Measurements from ENCODE around the gene DICER1. TPM values are rescaled to one million over a fixed set of nuclear protein-coding genes. Genes with fewer than 3 reads are reported as not detected.

The DICER1 gene
- total RNA-seq, 2 experiments from 2014 or later: 62.7 to 65.5 TPM

GRCh38 chr14:95045106-95045701 lies 112.1 kb downstream of the DICER1 start:
- Mint-ChIP-seq H3K27me3 (peaks cover 19% of the 10 kb centered on the region), H3K27ac (no peak overlapping the region), H3K4me1 (no peaks in the 10 kb centered on the region), H3K9me3 (no peaks in the 10 kb centered on the region), H3K4me3 (no peak overlapping the region), H3K36me3 (no peaks in the 10 kb centered on the region)
- POLR2A ChIA-PET: no interaction called here
- no peak for DNase-seq
- ATAC-seq (ENCODE audit: low read depth): no peak

- Mint-ChIP-seq H3K4me1 (no peaks in the 10 kb centered on the region), H3K27ac (no peak overlapping the region), H3K36me3 (no peaks in the 10 kb centered on the region), H3K9me3 (no peaks in the 10 kb centered on the region), H3K4me3 (no peak overlapping the region), H3K27me3 (peaks cover 19% of the 10 kb centered on the region)
- DNase-seq (no peak), ATAC-seq (ENCODE audit: low read depth) (no peak)
- POLR2A ChIA-PET: no interaction called here
These were observed 112.7 kb downstream of the DICER1 start for GRCh38 chr14:95044463-95045105.

GRCh38 chr14:95043732-95044462 lies 113.4 kb downstream of the DICER1 start:
- Mint-ChIP-seq H3K4me3 (no peak overlapping the region), H3K36me3 (no peaks in the 10 kb centered on the region), H3K4me1 (no peaks in the 10 kb centered on the region), H3K27ac (no peak overlapping the region), H3K9me3 (no peaks in the 10 kb centered on the region), H3K27me3 (peaks cover 19% of the 10 kb centered on the region)
- DNase-seq (no peak), ATAC-seq (ENCODE audit: low read depth) (no peak)
- POLR2A ChIA-PET: no interaction called here

- ATAC-seq (ENCODE audit: low read depth) (no peak), DNase-seq (no peak)
- Mint-ChIP-seq H3K4me1 (no peaks in the 10 kb centered on the region), H3K27me3 (peaks cover 16% of the 10 kb centered on the region), H3K36me3 (no peaks in the 10 kb centered on the region), H3K9me3 (no peaks in the 10 kb centered on the region), H3K27ac (no peak overlapping the region), H3K4me3 (no peak overlapping the region)
- POLR2A ChIA-PET: no interaction called here
These were observed 114.0 kb downstream of the DICER1 start for GRCh38 chr14:95043314-95043713.

GRCh38 chr14:95041477-95042020 lies 115.8 kb downstream of the DICER1 start:
- H3K36me3 Mint-ChIP-seq: no peaks in the 10 kb centered on the region
- POLR2A ChIA-PET: no interaction called here
- no peak overlapping the region for H3K4me3 Mint-ChIP-seq
- no peak overlapping the region for H3K27ac Mint-ChIP-seq
- no peaks in the 10 kb centered on the region for H3K4me1 Mint-ChIP-seq
- peaks cover 16% of the 10 kb centered on the region for H3K27me3 Mint-ChIP-seq
- H3K9me3 Mint-ChIP-seq: no peaks in the 10 kb centered on the region
- no peak for ATAC-seq (ENCODE audit: low read depth)
- no peak for DNase-seq

- Mint-ChIP-seq H3K4me3 (no peak overlapping the region), H3K36me3 (no peaks in the 10 kb centered on the region), H3K27me3 (peaks cover 15% of the 10 kb centered on the region), H3K27ac (no peak overlapping the region), H3K9me3 (no peaks in the 10 kb centered on the region), H3K4me1 (no peaks in the 10 kb centered on the region)
- no peak for DNase-seq
- ATAC-seq (ENCODE audit: low read depth): no peak
- POLR2A ChIA-PET: no interaction called here
These were observed 116.4 kb downstream of the DICER1 start for GRCh38 chr14:95040708-95041476.

GRCh38 chr14:95039993-95040348 lies 117.4 kb downstream of the DICER1 start:
- no peak overlapping the region for H3K4me3 Mint-ChIP-seq

GRCh38 chr14:95039259-95039992 lies 117.9 kb downstream of the DICER1 start:
- Mint-ChIP-seq H3K27ac (no peak overlapping the region), H3K27me3 (peaks cover 15% of the 10 kb centered on the region), H3K4me1 (no peaks in the 10 kb centered on the region), H3K9me3 (no peaks in the 10 kb centered on the region), H3K4me3 (no peak overlapping the region), H3K36me3 (no peaks in the 10 kb centered on the region)
- ATAC-seq (ENCODE audit: low read depth) (no peak), DNase-seq (no peak)
- POLR2A ChIA-PET: no interaction called here

More at GRCh38 chr14:95039993-95040348, 117.4 kb downstream of the DICER1 start:
- H3K9me3 Mint-ChIP-seq: no peaks in the 10 kb centered on the region
- no peaks in the 10 kb centered on the region for H3K36me3 Mint-ChIP-seq
- no peaks in the 10 kb centered on the region for H3K4me1 Mint-ChIP-seq
- no peak overlapping the region for H3K27ac Mint-ChIP-seq
- POLR2A ChIA-PET: no interaction called here
- H3K27me3 Mint-ChIP-seq: peaks cover 15% of the 10 kb centered on the region
- DNase-seq (no peak), ATAC-seq (ENCODE audit: low read depth) (no peak)

- Mint-ChIP-seq H3K27me3 (peaks cover 17% of the 10 kb centered on the region), H3K4me1 (no peaks in the 10 kb centered on the region), H3K9me3 (no peaks in the 10 kb centered on the region), H3K36me3 (no peaks in the 10 kb centered on the region), H3K4me3 (no peak overlapping the region), H3K27ac (no peak overlapping the region)
- POLR2A ChIA-PET: no interaction called here
- DNase-seq: no peak
- no peak for ATAC-seq (ENCODE audit: low read depth)
These were observed 118.6 kb downstream of the DICER1 start for GRCh38 chr14:95038521-95039250.

- no peak for DNase-seq
- Mint-ChIP-seq H3K27ac (no peak overlapping the region), H3K4me1 (no peaks in the 10 kb centered on the region), H3K27me3 (peaks cover 13% of the 10 kb centered on the region), H3K36me3 (no peaks in the 10 kb centered on the region), H3K9me3 (peaks cover 1% of the 10 kb centered on the region), H3K4me3 (no peak overlapping the region)
- POLR2A ChIA-PET: no interaction called here
- no peak for ATAC-seq (ENCODE audit: low read depth)
These were observed 120.1 kb downstream of the DICER1 start for GRCh38 chr14:95037273-95037672.
